HUES6 (cell line): Measurements from ENCODE around the gene NDUFA13.

ENCODE experiments used
- H3K27ac ChIP-seq: 2 replicates; pipeline ENCODE4 v1.7.0; 2013; ENCODE audit warnings: low read depth, mild to moderate bottlenecking, low read length, inconsistent platforms
- H3K27me3 ChIP-seq: 2 replicates; pipeline ENCODE4 v1.6.1; 2013; ENCODE audit warnings: low read length; ENCODE audit not compliant: control insufficient read depth, insufficient read depth
- H3K36me3 ChIP-seq: 2 replicates; pipeline ENCODE4 v1.6.1; 2013; ENCODE audit warnings: low read length; ENCODE audit not compliant: control insufficient read depth, insufficient read depth
- H3K4me1 ChIP-seq: 2 replicates; pipeline ENCODE4 v1.6.1; 2013; ENCODE audit warnings: low read length; ENCODE audit not compliant: control insufficient read depth, insufficient read depth
- H3K4me3 ChIP-seq: 2 replicates; pipeline ENCODE4 v1.5.1; 2013; ENCODE audit warnings: low read depth, low read length
- H3K9ac ChIP-seq: one replicate; pipeline ENCODE4 v1.6.1; 2013; ENCODE audit warnings: mild to moderate bottlenecking, low read length
- H3K9me3 ChIP-seq: 2 replicates; pipeline ENCODE4 v1.6.1; 2013; ENCODE audit warnings: low read depth, low read length; ENCODE audit not compliant: control insufficient read depth, insufficient read depth

NDUFA13 gene

DNA sequence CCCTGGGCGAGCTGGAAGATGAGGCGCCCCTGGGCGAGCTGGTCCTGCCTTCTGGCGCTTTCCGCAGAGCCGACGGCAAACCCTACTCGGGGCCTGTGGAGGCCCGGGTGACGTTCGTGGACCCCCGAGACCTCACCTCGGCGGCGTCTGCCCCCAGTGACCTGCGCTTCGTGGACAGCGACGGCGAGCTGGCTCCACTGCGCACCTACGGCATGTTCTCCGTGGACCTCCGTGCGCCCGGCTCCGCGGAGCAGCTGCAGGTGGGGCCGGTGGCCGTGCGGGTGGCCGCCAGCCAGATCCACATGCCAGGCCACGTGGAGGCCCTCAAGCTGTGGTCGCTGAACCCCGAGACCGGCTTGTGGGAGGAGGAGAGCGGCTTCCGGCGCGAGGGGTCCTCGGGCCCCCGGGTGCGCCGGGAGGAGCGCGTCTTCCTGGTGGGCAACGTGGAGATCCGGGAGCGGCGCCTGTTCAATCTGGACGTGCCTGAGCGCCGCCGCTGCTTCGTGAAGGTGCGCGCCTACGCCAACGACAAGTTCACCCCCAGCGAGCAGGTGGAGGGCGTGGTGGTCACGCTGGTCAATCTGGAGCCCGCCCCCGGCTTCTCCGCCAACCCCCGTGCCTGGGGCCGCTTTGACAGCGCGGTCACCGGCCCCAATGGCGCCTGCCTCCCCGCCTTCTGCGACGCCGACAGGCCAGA is 28.4 kb downstream of the NDUFA13 start:
- Histone ChIP-seq H3K9ac (no peak overlapping the region), H3K27me3 (peaks cover 14% of the 10 kb centered on the region), H3K36me3 (no peaks in the 10 kb centered on the region), H3K9me3 (no peaks in the 10 kb centered on the region), H3K4me1 (peaks cover 8% of the 10 kb centered on the region; the same call in 1 of the 2 replicates), H3K27ac (no peak overlapping the region), H3K4me3 (no peak overlapping the region)

DNA sequence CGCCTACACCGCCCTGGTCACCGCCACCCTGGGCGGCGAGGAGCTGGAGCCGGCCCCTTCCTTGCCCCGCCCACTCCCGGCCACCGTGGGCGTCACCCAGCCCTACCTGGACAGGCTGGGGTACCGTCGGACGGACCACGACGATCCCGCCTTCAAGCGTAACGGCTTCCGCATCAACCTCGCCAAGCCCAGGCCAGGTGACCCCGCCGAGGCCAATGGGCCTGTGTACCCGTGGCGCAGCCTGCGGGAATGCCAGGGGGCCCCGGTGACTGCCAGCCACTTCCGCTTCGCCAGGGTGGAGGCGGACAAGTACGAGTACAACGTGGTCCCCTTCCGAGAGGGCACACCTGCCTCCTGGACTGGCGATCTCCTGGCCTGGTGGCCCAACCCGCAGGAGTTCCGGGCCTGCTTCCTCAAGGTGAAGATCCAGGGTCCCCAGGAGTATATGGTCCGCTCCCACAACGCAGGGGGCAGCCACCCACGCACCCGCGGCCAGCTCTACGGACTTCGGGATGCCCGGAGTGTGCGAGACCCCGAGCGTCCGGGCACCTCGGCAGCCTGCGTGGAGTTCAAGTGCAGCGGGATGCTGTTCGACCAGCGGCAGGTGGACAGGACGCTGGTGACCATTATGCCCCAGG is 29.0 kb downstream of the NDUFA13 start:
- Histone ChIP-seq H3K4me1 (peaks cover 2% of the 10 kb centered on the region; the same call in 1 of the 2 replicates), H3K27ac (no peak overlapping the region), H3K9me3 (no peaks in the 10 kb centered on the region), H3K4me3 (no peak overlapping the region), H3K27me3 (peaks cover 7% of the 10 kb centered on the region), H3K36me3 (no peaks in the 10 kb centered on the region), H3K9ac (no peak overlapping the region)

DNA sequence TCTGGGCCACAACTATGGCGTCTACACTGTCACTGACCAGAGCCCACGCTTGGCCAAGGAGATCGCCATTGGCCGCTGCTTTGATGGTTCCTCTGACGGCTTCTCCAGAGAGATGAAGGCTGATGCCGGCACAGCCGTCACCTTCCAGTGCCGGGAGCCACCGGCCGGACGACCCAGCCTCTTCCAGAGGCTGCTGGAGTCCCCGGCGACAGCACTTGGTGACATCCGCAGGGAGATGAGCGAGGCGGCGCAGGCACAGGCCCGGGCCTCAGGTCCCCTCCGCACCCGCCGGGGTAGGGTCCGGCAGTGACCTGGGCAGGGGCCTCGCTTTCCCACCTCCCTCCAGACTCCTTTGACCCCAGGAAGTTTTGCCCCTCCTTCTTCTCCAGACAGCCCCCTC is 29.7 kb downstream of the NDUFA13 start:
- Histone ChIP-seq H3K27ac (no peak overlapping the region), H3K27me3 (peaks cover 3% of the 10 kb centered on the region), H3K4me3 (no peak overlapping the region), H3K36me3 (no peaks in the 10 kb centered on the region), H3K4me1 (no peaks in the 10 kb centered on the region; the same call in 1 of the 2 replicates), H3K9ac (no peak overlapping the region), H3K9me3 (no peaks in the 10 kb centered on the region)

DNA sequence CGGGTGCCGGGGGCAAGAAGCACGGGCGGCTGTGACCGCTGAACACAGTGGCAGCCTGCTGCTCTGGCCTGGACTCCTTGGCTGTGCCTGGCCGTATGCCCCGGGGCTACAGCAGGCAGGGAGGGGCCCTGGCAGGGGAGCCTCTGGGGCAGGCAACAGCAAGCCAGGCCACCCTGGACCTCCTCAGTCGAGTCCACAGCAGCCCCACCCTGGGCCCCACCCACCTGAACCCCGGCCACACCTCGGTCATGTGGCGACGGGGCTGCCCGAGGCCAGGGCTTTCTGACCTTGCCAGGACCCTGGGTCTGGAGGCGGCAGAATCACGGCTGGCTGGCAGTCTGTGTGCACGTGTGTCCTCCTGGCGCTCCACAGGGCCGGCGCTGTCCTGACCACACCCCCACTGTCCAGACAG is 30.7 kb downstream of the NDUFA13 start:
- H3K36me3 ChIP-seq: no peaks in the 10 kb centered on the region
- no peaks in the 10 kb centered on the region for H3K27me3 ChIP-seq
- H3K9ac ChIP-seq: no peak overlapping the region
- no peaks in the 10 kb centered on the region for H3K4me1 ChIP-seq
- no peak overlapping the region for H3K27ac ChIP-seq
- H3K9me3 ChIP-seq: no peaks in the 10 kb centered on the region
- H3K4me3 ChIP-seq: no peak overlapping the region

DNA sequence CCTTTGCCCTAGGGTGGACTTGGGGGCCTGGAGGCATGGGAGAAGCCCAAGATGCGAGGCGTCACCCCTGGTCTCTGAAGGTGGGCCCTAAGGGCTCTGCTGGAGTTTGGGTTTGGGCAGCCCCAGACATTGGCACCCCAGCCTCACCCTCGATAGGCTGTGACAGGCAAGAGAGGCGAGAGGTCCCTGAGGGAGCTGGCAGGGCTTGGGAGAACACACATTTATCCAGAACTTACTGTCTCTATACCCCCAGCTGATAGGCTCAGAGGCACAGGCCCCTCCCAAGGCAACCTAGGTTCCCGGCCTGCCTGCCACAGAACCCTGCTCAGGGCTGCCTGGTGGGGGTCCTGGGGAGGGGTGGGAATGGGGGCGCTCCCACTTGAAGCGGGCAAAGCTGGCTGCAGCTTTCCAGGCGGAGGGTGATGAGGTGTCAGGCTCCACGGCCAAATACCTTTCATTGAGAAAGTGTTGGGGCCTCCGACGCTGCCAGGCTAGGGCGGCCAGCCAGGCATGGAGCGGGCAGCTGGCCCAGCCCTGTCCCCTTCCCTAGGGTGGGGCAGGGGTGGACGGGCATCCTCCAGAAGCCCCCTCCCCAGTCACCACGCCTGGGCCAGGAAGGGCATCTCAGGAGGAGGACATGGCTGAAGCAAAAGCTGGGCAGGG is 31.8 kb downstream of the NDUFA13 start:
- no peak overlapping the region for H3K27ac ChIP-seq

DNA sequence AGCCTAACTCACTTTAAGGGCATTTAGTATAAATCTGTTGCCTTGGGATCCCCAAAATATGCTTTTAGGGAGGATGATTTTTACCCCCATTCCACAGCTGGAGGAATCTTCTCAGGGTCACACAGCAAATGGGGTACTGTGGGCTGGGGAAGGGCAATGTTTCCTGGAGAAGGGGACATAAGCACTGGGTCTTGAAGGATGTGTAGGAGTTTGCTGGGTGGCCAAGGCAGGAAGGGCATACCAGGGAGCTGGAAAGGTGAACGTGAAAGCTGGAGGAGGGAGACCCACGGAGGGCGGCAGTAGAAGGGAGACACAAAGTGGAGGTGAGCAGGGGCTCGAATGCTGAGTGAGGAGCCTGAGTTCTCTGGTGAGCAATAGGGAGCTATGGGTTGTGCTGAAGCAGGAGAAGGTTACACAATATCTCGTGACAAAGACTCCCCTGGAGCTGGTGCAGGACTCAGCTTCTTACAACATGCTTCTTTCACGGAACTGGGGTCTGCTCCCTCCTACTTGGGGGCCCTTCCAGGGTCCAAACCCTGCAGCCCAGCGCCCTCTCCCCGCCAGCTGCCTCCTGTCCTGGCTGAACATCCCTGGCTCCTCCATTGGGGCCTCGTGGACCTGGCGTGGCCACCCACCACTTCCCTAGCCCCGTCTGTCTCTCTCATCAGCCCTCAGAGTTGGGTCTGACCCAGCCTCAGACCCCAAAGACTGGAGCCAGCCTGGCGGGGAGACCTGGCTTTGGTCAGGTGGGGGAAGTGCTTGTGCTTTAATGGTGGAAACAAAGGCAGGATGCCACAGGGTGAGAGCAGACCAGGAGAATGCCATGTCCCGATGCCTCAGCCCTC is 33.1 kb downstream of the NDUFA13 start:
- no peaks in the 10 kb centered on the region for H3K36me3 ChIP-seq
- H3K27me3 ChIP-seq: no peaks in the 10 kb centered on the region
- H3K9me3 ChIP-seq: no peaks in the 10 kb centered on the region
- no peak overlapping the region for H3K4me3 ChIP-seq
- no peak overlapping the region for H3K27ac ChIP-seq
- H3K4me1 ChIP-seq: no peaks in the 10 kb centered on the region
- H3K9ac ChIP-seq: no peak overlapping the region

More for the DNA sequence above, 31.8 kb downstream of the NDUFA13 start:
- Histone ChIP-seq H3K9ac (no peak overlapping the region), H3K4me1 (no peaks in the 10 kb centered on the region), H3K9me3 (no peaks in the 10 kb centered on the region), H3K27me3 (no peaks in the 10 kb centered on the region), H3K36me3 (no peaks in the 10 kb centered on the region), H3K4me3 (no peak overlapping the region)

DNA sequence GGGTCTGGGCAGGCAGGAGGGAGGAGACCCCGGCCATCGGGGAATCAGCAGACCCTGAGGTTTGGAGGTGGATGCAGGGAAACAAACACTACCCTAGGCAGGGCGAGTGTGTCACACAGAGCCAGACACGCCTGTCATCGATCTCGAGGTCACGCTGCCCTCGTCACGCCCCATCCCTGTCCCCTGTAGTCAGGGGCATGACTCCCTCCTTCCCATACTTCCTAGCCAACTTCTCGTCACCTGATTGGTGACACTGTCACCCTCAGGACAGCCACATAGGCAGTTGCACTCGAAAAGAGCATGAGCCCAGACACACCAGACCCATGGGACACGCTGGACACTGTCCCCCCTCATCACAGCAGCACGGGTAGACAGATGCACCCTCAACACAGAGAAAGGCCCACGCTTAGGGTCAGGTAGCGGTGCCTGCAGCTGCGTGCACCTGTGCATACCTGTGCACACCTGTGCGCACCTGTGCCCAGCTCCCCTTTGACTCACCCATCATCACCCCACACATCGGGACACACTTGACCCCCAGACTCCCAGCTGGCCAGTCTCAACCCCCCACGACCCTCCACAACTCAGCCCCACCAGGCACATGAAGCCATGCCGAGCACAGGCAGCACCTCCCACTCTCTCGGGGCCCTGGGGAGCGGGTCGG is 33.9 kb downstream of the NDUFA13 start:
- Histone ChIP-seq H3K4me3 (no peak overlapping the region), H3K9ac (no peak overlapping the region), H3K4me1 (no peaks in the 10 kb centered on the region), H3K27me3 (no peaks in the 10 kb centered on the region), H3K27ac (no peak overlapping the region), H3K36me3 (no peaks in the 10 kb centered on the region), H3K9me3 (no peaks in the 10 kb centered on the region)

DNA sequence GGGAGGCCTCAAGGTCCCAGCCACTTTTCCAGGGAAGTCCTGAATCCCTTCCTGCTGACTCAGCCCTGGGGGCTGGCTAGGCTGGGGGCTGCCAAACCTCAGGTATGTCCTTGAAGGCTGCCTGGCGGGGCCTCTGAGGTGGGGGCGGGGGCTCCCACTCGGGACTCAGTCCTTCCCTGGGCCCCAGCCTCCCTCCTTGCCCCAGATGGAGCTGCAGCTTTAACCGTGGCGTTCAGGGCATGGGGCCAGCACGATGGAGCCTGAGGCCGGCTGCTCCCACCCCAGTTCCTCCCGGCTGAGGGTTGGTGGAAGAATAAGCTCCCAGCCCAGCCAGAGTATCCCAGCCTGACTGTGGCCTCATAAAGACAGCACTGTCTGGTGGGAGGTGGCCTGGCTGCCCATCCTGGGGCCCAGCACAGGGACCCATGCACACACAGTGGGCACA is 34.5 kb downstream of the NDUFA13 start:
- Histone ChIP-seq H3K9ac (no peak overlapping the region), H3K4me1 (no peaks in the 10 kb centered on the region), H3K27me3 (no peaks in the 10 kb centered on the region), H3K36me3 (no peaks in the 10 kb centered on the region), H3K4me3 (no peak overlapping the region), H3K27ac (no peak overlapping the region), H3K9me3 (no peaks in the 10 kb centered on the region)

DNA sequence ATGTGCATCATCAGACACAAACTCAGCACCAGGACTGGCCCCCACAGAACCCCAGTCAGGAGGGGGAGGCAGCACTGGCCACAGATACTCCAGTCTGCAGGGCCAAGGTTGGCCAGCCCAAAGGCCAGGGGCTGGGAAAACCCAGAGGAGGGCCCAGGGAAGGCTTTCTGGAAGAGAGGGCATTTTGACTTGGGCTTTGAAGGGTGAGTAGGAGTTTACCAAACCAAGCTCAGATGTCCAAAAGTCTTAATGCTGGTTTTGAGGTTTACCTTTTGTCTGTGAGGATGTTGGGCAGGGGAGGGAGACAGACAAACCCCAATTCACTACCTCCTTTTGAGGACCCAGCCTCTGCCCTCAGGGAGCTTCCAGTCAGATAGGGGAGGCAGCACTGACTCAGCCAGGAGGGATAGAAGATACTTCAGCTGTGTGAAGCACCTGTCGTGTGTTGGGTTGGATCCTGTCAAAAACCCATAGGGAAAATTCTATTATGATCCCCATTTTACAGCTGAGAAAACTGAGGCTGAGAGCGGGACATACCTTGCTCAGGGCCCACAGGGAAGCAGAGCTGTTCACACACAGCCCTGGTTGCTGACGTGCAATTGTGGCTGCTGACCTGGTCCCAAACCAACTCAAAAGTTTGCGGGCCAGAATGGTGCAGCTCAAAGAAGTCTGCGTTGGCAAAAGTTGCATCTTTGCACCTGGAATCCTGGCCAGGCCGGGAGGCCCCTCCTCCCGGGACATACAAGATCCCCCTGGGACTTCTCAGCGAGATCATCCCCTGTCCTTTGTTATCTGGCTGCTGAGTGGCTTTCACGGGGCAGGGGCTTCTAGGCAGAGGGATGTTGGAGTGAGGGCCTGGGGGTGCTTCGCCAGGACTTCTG is 35.2 kb downstream of the NDUFA13 start:
- Histone ChIP-seq H3K4me1 (no peaks in the 10 kb centered on the region), H3K27me3 (no peaks in the 10 kb centered on the region), H3K9me3 (no peaks in the 10 kb centered on the region), H3K9ac (no peak overlapping the region), H3K4me3 (no peak overlapping the region), H3K36me3 (no peaks in the 10 kb centered on the region), H3K27ac (no peak overlapping the region)

DNA sequence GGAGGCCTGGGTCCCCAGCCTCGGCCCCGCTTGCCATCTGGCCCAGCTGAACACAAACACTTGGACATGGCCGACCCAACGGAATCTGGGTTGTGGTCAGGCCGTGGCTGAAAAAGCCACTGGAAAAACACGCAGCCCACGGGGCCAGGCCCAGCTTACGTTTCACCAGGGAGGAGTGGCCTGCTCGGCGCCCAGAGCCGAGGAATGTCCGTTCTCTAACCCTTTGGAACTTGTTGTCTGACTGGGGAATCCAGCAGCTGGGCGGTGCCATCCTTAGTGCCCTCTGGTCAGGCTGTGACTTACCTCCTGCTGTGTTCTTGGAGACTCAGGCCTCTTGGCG is 35.8 kb downstream of the NDUFA13 start:
- Histone ChIP-seq H3K4me1 (no peaks in the 10 kb centered on the region), H3K27me3 (no peaks in the 10 kb centered on the region), H3K27ac (no peak overlapping the region), H3K4me3 (no peak overlapping the region), H3K9ac (no peak overlapping the region), H3K36me3 (no peaks in the 10 kb centered on the region), H3K9me3 (no peaks in the 10 kb centered on the region)
